Smooth muscle cell (in vitro differentiated cells): Measurements from ENCODE around the gene INTS15. TPM values are rescaled to one million over a fixed set of nuclear protein-coding genes. Genes with fewer than 3 reads are reported as not detected.

Experiments
- DNase-seq: peaks from one replicate; lab custom pipeline; 2025; ENCODE audit not compliant: unreplicated experiment; lab: John Stamatoyannopoulos, UW
- H2AFZ ChIP-seq: fragments of 200-600 bp; sonication (generic); 2 replicates; pipeline ENCODE4 v1.6.0; 2016; ENCODE audit warnings: antibody characterized with exemption, low read depth, mild to moderate bottlenecking
- H3F3A ChIP-seq: fragments of 200-600 bp; sonication (generic); 2 replicates; pipeline ENCODE4 v1.6.0; 2017; ENCODE audit warnings: antibody characterized with exemption, low read depth
- H3K27ac ChIP-seq: fragments of 200-600 bp; sonication (generic); 2 replicates; pipeline ENCODE4 v1.5.1; 2016; ENCODE audit warnings: low read depth, mild to moderate bottlenecking
- H3K27me3 ChIP-seq: fragments of 200-600 bp; sonication (generic); 2 replicates; pipeline ENCODE4 v1.6.1; 2016; ENCODE audit warnings: low read depth, mild to moderate bottlenecking
- H3K36me3 ChIP-seq: fragments of 200-600 bp; sonication (generic); 2 replicates; pipeline ENCODE4 v1.5.1; 2016; ENCODE audit warnings: low read depth
- H3K4me1 ChIP-seq: fragments of 200-600 bp; sonication (generic); 2 replicates; pipeline ENCODE4 v1.5.1; 2016; ENCODE audit warnings: low read depth
- H3K4me2 ChIP-seq: fragments of 200-600 bp; sonication (generic); 2 replicates; pipeline ENCODE4 v1.6.0; 2016; ENCODE audit warnings: mild to moderate bottlenecking
- H3K4me3 ChIP-seq: fragments of 200-600 bp; sonication (generic); 2 replicates; pipeline ENCODE4 v1.5.1; 2016; ENCODE audit warnings: mild to moderate bottlenecking
- H3K79me2 ChIP-seq: fragments of 200-600 bp; sonication (generic); 2 replicates; pipeline ENCODE4 v1.6.0; 2016; ENCODE audit warnings: low read depth, mild to moderate bottlenecking
- H3K9ac ChIP-seq: fragments of 200-600 bp; sonication (generic); 2 replicates; pipeline ENCODE4 v1.6.0; 2016; ENCODE audit warnings: low read depth
- H3K9me3 ChIP-seq: fragments of 200-600 bp; sonication (generic); replicated peaks from 2 replicates; pipeline ENCODE4 v1.5.1; 2016; ENCODE audit warnings: low read depth
- H4K20me1 ChIP-seq: fragments of 200-600 bp; sonication (generic); 2 replicates; pipeline ENCODE4 v1.6.0; 2016; ENCODE audit warnings: low read depth
- CTCF ChIP-seq: fragments of 200-600 bp; sonication (generic); IDR thresholded peaks from 2 replicates; pipeline ENCODE4 v1.5.1; 2017; ENCODE audit warnings: borderline replicate concordance, mild to moderate bottlenecking, antibody characterized with exemption; ENCODE audit not compliant: insufficient read depth, poor library complexity, severe bottlenecking
- WGBS: methylation state at CpG from one replicate; pipeline ENCODE4 v1.1.7; 2016; ENCODE audit warnings: low lambda C conversion rate; 5-methylcytosine and 5-hydroxymethylcytosine counted together
- polyA plus RNA-seq: library from polyadenylated mRNA; unstranded; fragments of >200 nt; fragmentation: Nextera tagmentation; extraction: Ambion mirVana; gene quantifications from 2 replicates; pipeline ENCODE4 v1.2.1, GENCODE V29; 2016
- total RNA-seq: library from RNA; depleted of rRNA; stranded (reverse); fragments of >200 nt; gene quantifications from 2 replicates; pipeline ENCODE4 v1.2.3, GENCODE V29; 2014

Gene INTS15
- total and polyA plus RNA-seq, 2 experiments from 2014 or later: 14.7 to 25.9 TPM

GRCh38 chr7:6653071-6654003, 63.5 kb downstream of the INTS15 start:
- Histone ChIP-seq H3K79me2 (no peaks in the 10 kb centered on the region), H3K36me3 (no peaks in the 10 kb centered on the region), H3K9me3 (no peaks in the 10 kb centered on the region), H3F3A (no peaks in the 10 kb centered on the region), H3K4me2 (no peak overlapping the region), H3K27ac (no peak overlapping the region), H2AFZ (no peak overlapping the region), H3K9ac (no peak overlapping the region), H3K4me3 (no peak overlapping the region), H3K4me1 (no peaks in the 10 kb centered on the region), H3K27me3 (no peaks in the 10 kb centered on the region), H4K20me1 (peaks cover 10% of the 10 kb centered on the region)
- no peak for DNase-seq
- no peak for TF ChIP-seq CTCF
- over 99% methylated on average over 61 of the region's 146 CpGs for WGBS

DNA sequence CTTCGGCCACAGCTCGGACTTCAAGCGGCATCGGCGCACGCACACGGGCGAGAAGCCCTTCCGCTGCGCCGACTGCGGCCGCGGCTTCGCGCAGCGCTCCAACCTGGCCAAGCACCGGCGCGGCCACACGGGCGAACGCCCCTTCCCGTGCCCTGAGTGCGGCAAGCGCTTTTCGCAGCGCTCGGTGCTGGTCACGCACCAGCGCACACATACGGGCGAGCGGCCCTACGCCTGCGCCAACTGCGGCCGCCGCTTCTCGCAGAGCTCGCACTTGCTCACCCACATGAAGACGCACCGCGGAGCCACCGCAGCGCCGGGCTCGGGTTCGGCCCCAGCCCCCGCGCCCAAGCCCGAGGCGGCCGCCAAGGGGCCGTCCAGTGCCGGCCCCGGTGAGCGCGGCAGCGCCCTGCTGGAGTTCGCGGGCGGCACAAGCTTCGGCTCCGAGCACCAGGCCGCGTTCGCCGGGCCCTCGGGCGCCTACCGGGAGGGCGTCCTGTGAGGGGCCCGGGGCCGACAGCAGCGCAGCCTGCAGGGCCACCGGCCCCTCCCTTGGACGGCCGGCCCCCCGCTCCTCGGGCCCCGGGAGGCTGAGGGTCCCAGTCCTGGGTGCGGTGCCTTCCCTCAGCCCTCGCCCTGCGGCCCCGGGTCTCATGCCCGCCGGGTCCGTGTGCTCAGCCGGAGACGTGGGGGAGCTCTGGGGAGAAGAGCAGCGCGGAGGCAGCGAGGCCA, 64.5 kb downstream of the INTS15 start:
- no peak for TF ChIP-seq CTCF
- DNase-seq: no peak
- Histone ChIP-seq H3K9ac (no peak overlapping the region), H3K4me1 (no peaks in the 10 kb centered on the region), H3K9me3 (no peaks in the 10 kb centered on the region), H3K79me2 (no peaks in the 10 kb centered on the region), H4K20me1 (peaks cover 3% of the 10 kb centered on the region), H3K27me3 (no peaks in the 10 kb centered on the region), H3F3A (no peaks in the 10 kb centered on the region), H3K27ac (no peak overlapping the region), H3K36me3 (no peaks in the 10 kb centered on the region), H3K4me2 (no peak overlapping the region), H3K4me3 (no peak overlapping the region), H2AFZ (no peak overlapping the region)
- 99% methylated on average over 39 of the region's 94 CpGs for WGBS

- no peak overlapping the region for H2AFZ ChIP-seq
These were observed 65.2 kb downstream of the INTS15 start for GRCh38 chr7:6654842-6655610.

More at GRCh38 chr7:6654842-6655610, 65.2 kb downstream of the INTS15 start:
- Histone ChIP-seq H4K20me1 (no peaks in the 10 kb centered on the region), H3K4me3 (no peak overlapping the region), H3K9me3 (no peaks in the 10 kb centered on the region), H3K9ac (no peak overlapping the region), H3K79me2 (no peaks in the 10 kb centered on the region), H3F3A (no peaks in the 10 kb centered on the region), H3K27me3 (no peaks in the 10 kb centered on the region), H3K36me3 (no peaks in the 10 kb centered on the region), H3K4me2 (no peak overlapping the region), H3K27ac (no peak overlapping the region), H3K4me1 (no peaks in the 10 kb centered on the region)
- 98% methylated on average over 48 of the region's 48 CpGs for WGBS
- no peak for DNase-seq
- TF ChIP-seq CTCF: no peak
